Sigmoid colon (tissue), 4 donors: Measurements from ENCODE around the gene SLC22A2.

ENCODE experiments used
- CTCF ChIP-seq, 4 experiments: fragments of 450-650 bp in 3 of 4; fragments of 200-600 bp in 1 of 4; IDR thresholded peaks; one replicate each; pipeline ENCODE4 v1.5.1; 2016 to 2019; ENCODE audit warnings: antibody characterized with exemption in 4 of 4, mild to moderate bottlenecking in 3 of 4, moderate library complexity in 2 of 4
- EP300 ChIP-seq, 4 donors: sonication (generic); formaldehyde crosslinking; IDR thresholded peaks; one replicate each; pipeline ENCODE4 v1.6.1; 2017; ENCODE audit warnings: antibody characterized with exemption in 4 of 4
- POLR2A ChIP-seq, 2 donors: fragments of 450-650 bp; IDR thresholded peaks; one replicate each; pipeline ENCODE4 v1.6.1; 2016; ENCODE audit warnings: antibody characterized with exemption in 2 of 2, mild to moderate bottlenecking in 2 of 2, moderate library complexity in 2 of 2
- POLR2AphosphoS5 ChIP-seq, 4 donors: sonication (generic); formaldehyde crosslinking; IDR thresholded peaks; one replicate each; pipeline ENCODE4 v1.6.1; 2017; ENCODE audit warnings: antibody characterized with exemption in 4 of 4

- no peak for TF ChIP-seq POLR2A (IDR thresholded peaks at IDR 0.05)
- TF ChIP-seq POLR2AphosphoS5 (IDR thresholded peaks at IDR 0.05) = no peak
- TF ChIP-seq CTCF (IDR thresholded peaks at IDR 0.05) = no peak
- TF ChIP-seq EP300 (IDR thresholded peaks at IDR 0.05) = no peak
These were observed 83.9 kb downstream of the SLC22A2 start for GRCh38 chr6:160174681-160175080.
